GM21529 (cell line): ENCODE measurements around the gene STARD5.

Experiments used
- ATAC-seq: cut with Tn5 transposase; IDR thresholded peaks from one replicate; pipeline ENCODE4 v1.9.1; 2021; ENCODE audit not compliant: unreplicated experiment

The STARD5 gene

GRCh38 chr15:81294516-81294880 lies 29.4 kb downstream of the STARD5 start:
- ATAC-seq, result no peak

- peak; percentile 59 for ATAC-seq
Observed at GRCh38 chr15:81293728-81294515, 30.0 kb downstream of the STARD5 start.

GRCh38 chr15:81292523-81293001 lies 31.4 kb downstream of the STARD5 start:
- peak; percentile 36 for ATAC-seq

DNA sequence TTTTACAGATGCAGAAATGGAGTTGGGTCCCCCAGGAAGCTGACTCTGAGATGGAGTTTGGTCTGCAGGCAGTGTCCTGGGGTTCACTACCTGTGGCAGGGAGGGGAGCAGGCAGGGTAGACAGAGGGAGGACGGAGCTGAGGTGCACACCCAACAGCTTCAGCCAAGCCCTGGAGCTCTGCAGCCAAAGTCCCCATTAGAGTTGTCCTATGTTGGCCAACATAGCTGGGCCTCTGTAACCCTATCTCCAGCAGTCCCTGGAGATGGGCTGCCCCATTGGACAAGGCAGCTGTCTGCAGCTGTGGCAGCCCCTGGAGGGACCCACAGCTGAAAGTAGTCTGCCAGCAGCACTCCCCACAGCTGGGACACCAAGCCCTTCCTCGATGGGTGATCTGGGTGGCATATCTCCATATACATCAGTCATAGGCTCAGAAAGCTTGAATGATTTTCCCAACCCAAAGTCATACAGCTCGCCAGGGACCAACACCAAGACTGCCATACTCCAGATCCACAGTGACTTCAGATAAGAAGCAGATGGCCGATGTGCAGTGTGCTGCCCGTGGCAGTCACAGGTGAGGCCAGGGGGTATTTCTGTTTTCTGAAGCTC lies 31.9 kb downstream of the STARD5 start:
- ATAC-seq, result peak; percentile 0

- ATAC-seq, result no peak
Observed at GRCh38 chr15:81289910-81290309, 34.0 kb downstream of the STARD5 start.

- ATAC-seq, result no peak
Observed at GRCh38 chr15:81288616-81289015, 35.3 kb downstream of the STARD5 start.

- ATAC-seq, result no peak
Observed at GRCh38 chr15:81288040-81288439, 35.9 kb downstream of the STARD5 start.

DNA sequence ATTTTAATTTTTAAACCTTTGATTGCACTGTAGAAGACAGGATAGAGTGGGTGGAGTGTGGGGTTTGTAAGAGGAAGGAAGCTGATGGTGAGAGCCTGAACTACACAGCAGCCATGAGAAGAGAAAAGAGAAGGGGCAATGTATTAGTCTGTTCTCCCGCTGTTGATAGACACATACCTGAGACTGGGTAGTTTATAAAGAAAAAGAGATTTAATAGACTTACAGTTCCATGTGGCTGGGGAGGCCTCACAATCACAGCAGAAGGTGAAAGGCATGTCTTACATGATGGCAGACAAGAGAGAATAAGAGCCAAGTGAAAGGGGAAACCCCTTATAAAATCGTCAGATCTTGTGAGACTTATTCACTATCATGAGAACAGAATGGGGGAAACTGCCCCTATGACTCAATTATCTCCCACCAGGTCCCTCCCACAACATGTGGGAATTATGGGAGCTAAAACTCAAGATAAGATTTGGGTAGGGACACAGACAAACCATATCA lies 37.3 kb downstream of the STARD5 start:
- ATAC-seq, result no peak

- no peak for ATAC-seq
Observed at GRCh38 chr15:81285461-81285860, 38.5 kb downstream of the STARD5 start.

GRCh38 chr15:81284256-81285031 lies 39.5 kb downstream of the STARD5 start:
- peak; percentile 61 for ATAC-seq

DNA sequence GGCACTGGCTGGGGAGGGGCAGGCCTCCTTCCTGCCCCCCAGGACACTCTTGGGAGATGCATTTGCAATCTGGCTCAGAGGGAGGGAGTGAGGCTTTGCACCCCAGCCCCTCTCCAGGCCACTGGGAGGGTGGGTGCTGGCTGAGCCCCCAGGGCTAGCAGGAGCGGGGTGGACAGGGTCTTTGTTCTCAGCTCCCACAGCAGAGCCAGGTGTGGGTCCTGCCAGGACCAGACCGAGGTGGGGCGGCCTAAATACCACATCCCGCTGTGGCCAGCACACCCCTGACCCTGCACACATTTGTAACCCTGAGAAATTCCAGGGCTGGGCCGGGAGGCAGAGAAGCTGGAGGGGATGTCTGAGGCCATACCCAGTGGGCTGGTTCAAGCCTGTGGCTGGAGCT lies 41.0 kb downstream of the STARD5 start:
- no peak for ATAC-seq

- ATAC-seq, result no peak
Observed at GRCh38 chr15:81282606-81282895, 41.4 kb downstream of the STARD5 start.

DNA sequence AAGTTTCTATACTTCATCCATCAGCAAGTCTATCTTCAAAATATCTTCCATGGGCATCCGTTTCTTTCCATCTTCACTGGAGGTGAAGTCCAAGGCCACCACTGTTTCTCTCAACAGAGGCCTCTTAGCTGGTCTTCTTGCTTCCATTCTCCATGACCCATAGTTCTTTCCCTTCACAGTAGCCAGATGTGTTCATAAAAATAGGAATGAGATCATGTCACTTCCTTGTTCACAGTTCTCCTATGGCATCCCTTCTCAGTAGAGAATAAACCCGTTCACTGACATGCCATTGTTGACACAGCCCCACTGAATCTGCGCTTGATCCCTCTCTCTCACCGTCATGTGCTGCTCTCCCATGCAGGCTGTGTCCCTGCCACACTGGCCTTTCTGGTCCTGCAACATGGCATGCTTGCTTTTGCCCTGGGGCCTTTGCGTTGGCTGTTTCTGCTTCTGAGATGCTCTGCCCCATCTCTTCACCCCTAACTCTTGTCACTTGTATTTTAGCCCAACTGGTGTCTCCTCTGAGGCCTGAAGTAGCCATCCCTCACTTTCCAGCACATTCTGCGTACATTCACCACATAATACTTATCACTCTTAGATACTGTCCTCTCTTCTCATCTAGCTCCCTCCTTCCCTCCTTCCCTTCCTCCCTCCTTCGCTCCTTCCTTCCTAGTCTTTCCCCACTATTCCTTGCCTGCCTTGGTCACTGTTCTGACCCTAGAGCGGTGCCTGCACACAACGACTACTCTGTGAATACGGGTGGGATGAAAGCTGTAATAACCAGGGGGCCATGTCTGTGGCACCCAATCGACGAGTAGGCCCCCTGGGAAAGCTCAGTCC lies 42.0 kb downstream of the STARD5 start:
- no peak for ATAC-seq

DNA sequence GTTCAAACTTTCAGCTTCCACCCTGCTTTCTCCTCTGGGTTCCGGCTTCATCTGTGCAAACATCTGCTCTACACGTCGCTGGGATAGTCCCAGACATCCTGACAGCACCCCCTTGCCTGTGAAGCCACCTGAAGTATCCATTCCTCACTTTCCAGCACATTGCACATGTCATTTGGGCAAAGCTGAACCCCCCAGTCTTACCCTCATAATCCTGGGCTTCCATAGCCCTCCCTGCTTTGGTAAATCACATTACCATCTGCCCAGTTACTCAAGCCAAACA lies 42.5 kb downstream of the STARD5 start:
- no peak for ATAC-seq

DNA sequence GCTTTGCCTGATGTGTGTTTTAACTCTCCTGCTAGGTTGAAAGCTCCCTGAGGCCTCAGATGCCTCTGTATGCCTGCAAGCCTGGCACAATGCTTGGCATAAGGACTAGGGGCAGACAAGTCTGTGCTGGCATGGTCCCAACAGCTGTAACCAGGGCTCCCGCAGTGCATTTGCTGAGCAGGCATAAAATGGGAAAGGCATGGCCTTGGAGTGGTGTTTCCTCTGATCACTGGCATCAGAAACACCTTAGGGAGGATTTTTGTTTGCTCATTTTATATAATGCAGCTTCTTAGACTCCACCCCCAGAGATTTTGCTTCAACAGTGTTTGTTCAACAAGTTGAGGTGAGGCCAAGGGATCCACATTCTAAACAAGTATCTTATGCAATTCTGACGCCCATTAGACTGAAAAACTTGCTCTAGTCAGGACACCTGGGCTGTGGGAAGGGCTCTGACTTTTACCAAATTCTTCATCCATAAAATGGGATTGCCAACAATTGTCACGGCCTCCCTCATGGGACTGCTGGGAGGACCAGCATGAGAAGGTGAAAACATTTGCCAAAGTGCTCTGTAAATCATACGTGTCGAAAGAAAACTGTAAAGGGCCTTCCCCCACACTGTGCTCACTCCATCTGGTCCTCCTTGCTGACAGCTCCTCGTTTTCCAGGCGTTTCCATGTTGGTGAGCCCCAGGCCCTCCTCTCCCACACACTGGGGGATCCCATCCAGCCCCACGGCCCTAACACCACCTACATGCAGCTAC lies 43.1 kb downstream of the STARD5 start:
- no peak for ATAC-seq

- ATAC-seq, result no peak
Observed at GRCh38 chr15:81279621-81280485, 44.1 kb downstream of the STARD5 start.

- no peak for ATAC-seq
Observed at GRCh38 chr15:81278306-81279029, 45.5 kb downstream of the STARD5 start.

- no peak for ATAC-seq
Observed at GRCh38 chr15:81277851-81278250, 46.1 kb downstream of the STARD5 start.

GRCh38 chr15:81276967-81277366 lies 47.0 kb downstream of the STARD5 start:
- no peak for ATAC-seq
